SK-N-MC (cell line): ENCODE measurements around the gene NDC80.

Experiments
- EZH2 ChIP-seq: fragments of 200-600 bp; sonication (generic); IDR thresholded peaks from one replicate; pipeline ENCODE4 v1.6.1; 2017; ENCODE audit warnings: antibody characterized with exemption
- FOXP2 ChIP-seq: optimal IDR thresholded peaks from 2 replicates; pipeline ENCODE3; 2011; ENCODE audit warnings: mild to moderate bottlenecking, moderate library complexity; ENCODE audit not compliant: insufficient read depth; ENCODE audit errors: extremely low read length, control extremely low read depth
- POLR2AphosphoS5 ChIP-seq: IDR thresholded peaks from 2 replicates; pipeline ENCODE4 v1.6.1; 2012; ENCODE audit warnings: mild to moderate bottlenecking, low read depth, low read length, borderline replicate concordance

- TF ChIP-seq POLR2AphosphoS5 (no peak), EZH2 (no peak), FOXP2 (no peak)
Measured at GRCh38 chr18:2606335-2606734, 35.0 kb downstream of the NDC80 start.
